Cerebellar nuclear complex (tissue), 1 donor: Measurements from ENCODE around the gene RIMKLA.
A peak's percentile ranks its signal among the peaks of the same experiment; 100 is the strongest.

Source experiments
- DNase-seq, 2 experiments: peaks; one replicate each; lab custom pipeline; 2025; lab: John Stamatoyannopoulos, UW

The RIMKLA gene

GRCh38 chr1:42380586-42381279, at the start of gene RIMKLA:
Gene RIMKLA, plus strand, starts transcription at chr1:42380792. Its CDS starts 143 bp downstream, at chr1:42380935.
- DNase-seq, result peak in 1 of 2 experiments; percentile 4

- DNase-seq, result no peak
These were observed 47.7 kb upstream of the RIMKLA start for GRCh38 chr1:42332877-42333276.

GRCh38 chr1:42333662-42334239, 46.8 kb upstream of the RIMKLA start:
- DNase-seq, result no peak

- DNase-seq, result peak in 1 of 2 experiments; percentile 24
These were observed 46.1 kb upstream of the RIMKLA start for GRCh38 chr1:42334240-42335049.

GRCh38 chr1:42335050-42335808, 45.4 kb upstream of the RIMKLA start, which contains the start of gene FOXJ3:
Gene FOXJ3, minus strand, starts transcription at chr1:42335235. Its CDS starts 24,142 bp downstream, at chr1:42311093.
- peak in 1 of 2 experiments; percentile 51 for DNase-seq

GRCh38 chr1:42335809-42336518, 44.6 kb upstream of the RIMKLA start:
- no peak for DNase-seq

- no peak for DNase-seq
These were observed 43.6 kb upstream of the RIMKLA start for GRCh38 chr1:42336978-42337377.

GRCh38 chr1:42340093-42340492, 40.5 kb upstream of the RIMKLA start:
- no peak for DNase-seq

- no peak for DNase-seq
These were observed 39.7 kb upstream of the RIMKLA start for GRCh38 chr1:42340901-42341300.

GRCh38 chr1:42343049-42343448, 37.5 kb upstream of the RIMKLA start:
- DNase-seq, result no peak

GRCh38 chr1:42348498-42348897, 32.1 kb upstream of the RIMKLA start:
- DNase-seq, result no peak

- DNase-seq, result no peak
These were observed 30.5 kb upstream of the RIMKLA start for GRCh38 chr1:42350086-42350485.

GRCh38 chr1:42358791-42359190, 21.8 kb upstream of the RIMKLA start:
- DNase-seq, result no peak

GRCh38 chr1:42359466-42359865, 21.1 kb upstream of the RIMKLA start:
- no peak for DNase-seq

- no peak for DNase-seq
These were observed 16.5 kb upstream of the RIMKLA start for GRCh38 chr1:42364089-42364488.

- no peak for DNase-seq
These were observed 16.1 kb upstream of the RIMKLA start for GRCh38 chr1:42364542-42364941.

GRCh38 chr1:42365118-42365517, 15.5 kb upstream of the RIMKLA start:
- no peak for DNase-seq

GRCh38 chr1:42368096-42368795, 12.3 kb upstream of the RIMKLA start:
- no peak for DNase-seq

GRCh38 chr1:42369471-42369870, 11.1 kb upstream of the RIMKLA start:
- DNase-seq, result no peak

GRCh38 chr1:42370876-42371549, 9.6 kb upstream of the RIMKLA start:
- no peak for DNase-seq
